H4 (cell line): ENCODE results near the gene BSND. TPM values are rescaled to one million over a fixed set of nuclear protein-coding genes. Genes with fewer than 3 reads are reported as not detected.

Source experiments
- DNase-seq: peaks from one replicate; pipeline ENCODE4 v3.0.0-alpha.2; 2015; ENCODE audit warnings: low spot score
- total RNA-seq: library from RNA; depleted of rRNA; stranded (reverse); fragments of >200 nt; shearing (Covaris generic); gene quantifications from 2 replicates; pipeline ENCODE4 v1.2.3, GENCODE V29; 2014; rRNA removed

The BSND gene
- total RNA-seq, 1 experiment from 2014 or later = not detected

GRCh38 chr1:55061000-55061705 is 62.4 kb downstream of the BSND start:
- no peak for DNase-seq

Other genes with a start within 250 kb of the BSND start
- gene PARS2, start 234.4 kb upstream of the BSND start, total RNA-seq = 6.1 and 7.0 TPM in 2 replicates
- not detected in 2 replicates for gene TTC22, start 197.6 kb upstream of the BSND start, total RNA-seq
- gene DHCR24, start 111.7 kb upstream of the BSND start, total RNA-seq = 93.1 and 104 TPM in 2 replicates
- gene TMEM61, start 18.3 kb upstream of the BSND start, total RNA-seq = 0.17 TPM in 1 of 2 replicates, not detected in the other
- 0.04 TPM in 1 of 2 replicates, not detected in the other for gene PCSK9, start 40.6 kb downstream of the BSND start, total RNA-seq
- gene USP24, start 216.4 kb downstream of the BSND start, total RNA-seq = 18.0 and 20.4 TPM in 2 replicates